Measurements from ENCODE around the gene TAF1D. TPM values are rescaled to one million over a fixed set of nuclear protein-coding genes. Genes with fewer than 3 reads are reported as not detected.
"Not testable (repeated sequence)": the region's sequence is repeated elsewhere in the genome, so short reads cannot be mapped to it uniquely, and the experiment has no call there.

TAF1D gene
- total RNA-seq, 1 donor from 2014 or later: 164 TPM

DNA sequence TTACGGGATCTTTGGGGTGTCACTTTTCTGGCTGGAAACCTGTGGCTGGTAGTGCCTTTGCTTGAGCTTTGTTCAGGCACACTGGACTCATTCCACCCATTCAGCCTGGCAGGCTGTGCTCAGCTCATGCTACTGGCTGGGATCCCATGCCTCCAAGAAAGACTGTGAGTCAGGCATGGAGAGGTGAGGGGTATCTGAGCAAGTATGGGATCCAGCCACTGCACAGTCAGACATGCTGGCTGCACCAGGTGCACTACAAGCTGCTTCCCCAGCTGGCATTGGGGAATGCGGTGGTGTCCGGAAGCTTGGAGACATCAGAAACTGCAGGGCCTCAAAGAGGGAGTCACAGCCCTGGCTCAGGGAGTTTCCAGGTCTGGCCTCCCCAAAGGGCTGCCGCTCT is 30.8 kb upstream of the TAF1D start:
- Histone ChIP-seq H3K27me3 (ENCODE audit: control insufficient read depth in 3 of 3, insufficient read depth in 3 of 3, low read length in 3 of 3) (no peaks in the 10 kb centered on the region), H3K4me3 (ENCODE audit: low read length in 3 of 3) (no peak overlapping the region), H3K4me1 (ENCODE audit: control insufficient read depth in 3 of 3, insufficient read depth in 3 of 3, low read length in 3 of 3) (no peaks in the 10 kb centered on the region), H3K9ac (ENCODE audit: low read depth in 1 of 3, low read length in 3 of 3) (no peak overlapping the region), H3K36me3 (ENCODE audit: control insufficient read depth in 3 of 3, insufficient read depth in 3 of 3, low read length in 3 of 3) (peaks cover 0 to 3% (median under 1%) of the 10 kb centered on the region in 3 donors), H3K9me3 (ENCODE audit: control insufficient read depth in 3 of 3, low read length in 3 of 3) (no peaks in the 10 kb centered on the region), H3K27ac (ENCODE audit: low read depth, low read length) (no peak overlapping the region)

DNA sequence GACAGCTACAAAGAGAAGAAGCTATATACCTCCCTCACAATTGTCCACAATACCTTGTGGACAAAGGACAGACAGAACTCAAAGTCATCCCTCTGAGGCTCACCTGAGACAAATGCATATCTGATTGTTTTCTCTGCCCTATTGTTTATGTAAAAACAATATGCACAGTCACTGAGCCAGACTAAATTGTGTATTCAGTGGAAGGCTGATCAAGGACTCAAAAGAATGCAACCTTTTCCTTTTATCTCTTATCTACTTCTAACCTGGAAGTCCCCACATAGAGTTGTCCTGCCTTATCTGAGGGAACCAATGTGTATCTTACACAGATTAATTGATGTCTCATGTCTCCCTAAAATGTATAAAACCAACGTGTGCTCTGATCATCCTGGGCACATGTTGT is 28.9 kb upstream of the TAF1D start:
- Histone ChIP-seq H3K27ac (ENCODE audit: low read depth, low read length) (no peak overlapping the region), H3K36me3 (ENCODE audit: control insufficient read depth in 3 of 3, insufficient read depth in 3 of 3, low read length in 3 of 3) (peaks cover 2 to 11% (median 5%) of the 10 kb centered on the region in 3 donors), H3K9me3 (ENCODE audit: control insufficient read depth in 3 of 3, low read length in 3 of 3) (no peaks in the 10 kb centered on the region), H3K27me3 (ENCODE audit: control insufficient read depth in 3 of 3, insufficient read depth in 3 of 3, low read length in 3 of 3) (no peaks in the 10 kb centered on the region), H3K4me1 (ENCODE audit: control insufficient read depth in 3 of 3, insufficient read depth in 3 of 3, low read length in 3 of 3) (no peaks in the 10 kb centered on the region), H3K9ac (ENCODE audit: low read depth in 1 of 3, low read length in 3 of 3) (no peak overlapping the region), H3K4me3 (ENCODE audit: low read length in 3 of 3) (no peak overlapping the region)

DNA sequence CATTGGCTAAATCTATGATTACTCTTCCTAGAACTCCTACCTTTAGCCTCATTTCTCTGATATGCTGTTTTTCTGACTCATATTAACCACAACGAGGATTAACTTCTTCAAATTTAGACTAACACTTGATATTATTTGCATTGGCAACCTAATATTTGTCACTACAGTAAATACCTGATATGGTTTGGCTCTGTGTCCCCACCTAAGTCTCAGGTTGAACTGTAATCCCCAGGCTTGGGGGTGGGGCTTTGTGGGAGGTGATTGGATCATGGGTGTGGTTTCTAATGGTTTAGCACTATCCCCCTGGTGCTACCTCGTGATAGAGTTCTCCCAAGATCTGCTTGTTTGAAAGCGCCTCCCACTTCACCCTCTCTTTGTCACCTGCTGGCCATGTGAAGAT is 25.7 kb upstream of the TAF1D start:
- H3K4me1 ChIP-seq (ENCODE audit: control insufficient read depth in 3 of 3, insufficient read depth in 3 of 3, low read length in 3 of 3): no peaks in the 10 kb centered on the region

DNA sequence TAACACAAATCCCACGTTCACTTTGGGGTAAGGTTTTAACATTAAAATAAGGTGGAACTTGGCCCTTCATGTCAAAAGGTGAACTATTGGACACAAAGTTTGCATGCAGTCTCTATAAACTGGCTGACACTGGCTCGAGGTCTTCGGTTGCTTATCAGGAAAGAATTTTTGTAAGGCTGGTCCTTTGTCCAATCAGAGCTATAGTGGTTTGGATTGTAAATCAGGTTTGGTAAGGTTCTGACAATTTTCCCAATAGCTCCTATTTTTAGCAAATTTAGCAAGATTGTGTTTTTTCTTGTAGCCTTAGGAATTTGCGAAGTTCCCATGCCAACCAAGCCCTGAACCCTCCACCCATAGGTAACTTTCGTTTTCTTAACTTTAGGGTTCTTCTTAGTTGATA is 25.2 kb upstream of the TAF1D start:
- H3K27me3 ChIP-seq (ENCODE audit: control insufficient read depth in 3 of 3, insufficient read depth in 3 of 3, low read length in 3 of 3): no peaks in the 10 kb centered on the region
- no peak overlapping the region for H3K27ac ChIP-seq (ENCODE audit: low read depth, low read length)
- peaks cover 15 to 33% (median 20%) of the 10 kb centered on the region in 3 donors for H3K36me3 ChIP-seq (ENCODE audit: control insufficient read depth in 3 of 3, insufficient read depth in 3 of 3, low read length in 3 of 3)
- H3K9ac ChIP-seq (ENCODE audit: low read depth in 1 of 3, low read length in 3 of 3): no peak overlapping the region
- H3K4me1 ChIP-seq (ENCODE audit: control insufficient read depth in 3 of 3, insufficient read depth in 3 of 3, low read length in 3 of 3): no peaks in the 10 kb centered on the region
- H3K4me3 ChIP-seq (ENCODE audit: low read length in 3 of 3): no peak overlapping the region
- no peaks in the 10 kb centered on the region for H3K9me3 ChIP-seq (ENCODE audit: control insufficient read depth in 3 of 3, low read length in 3 of 3)

More for the DNA sequence above, 25.7 kb upstream of the TAF1D start:
- Histone ChIP-seq H3K36me3 (ENCODE audit: control insufficient read depth in 3 of 3, insufficient read depth in 3 of 3, low read length in 3 of 3) (peaks cover 15 to 29% (median 20%) of the 10 kb centered on the region in 3 donors), H3K27me3 (ENCODE audit: control insufficient read depth in 3 of 3, insufficient read depth in 3 of 3, low read length in 3 of 3) (no peaks in the 10 kb centered on the region), H3K4me3 (ENCODE audit: low read length in 3 of 3) (no peak overlapping the region), H3K9ac (ENCODE audit: low read depth in 1 of 3, low read length in 3 of 3) (no peak overlapping the region), H3K9me3 (ENCODE audit: control insufficient read depth in 3 of 3, low read length in 3 of 3) (no peaks in the 10 kb centered on the region), H3K27ac (ENCODE audit: low read depth, low read length) (no peak overlapping the region)

DNA sequence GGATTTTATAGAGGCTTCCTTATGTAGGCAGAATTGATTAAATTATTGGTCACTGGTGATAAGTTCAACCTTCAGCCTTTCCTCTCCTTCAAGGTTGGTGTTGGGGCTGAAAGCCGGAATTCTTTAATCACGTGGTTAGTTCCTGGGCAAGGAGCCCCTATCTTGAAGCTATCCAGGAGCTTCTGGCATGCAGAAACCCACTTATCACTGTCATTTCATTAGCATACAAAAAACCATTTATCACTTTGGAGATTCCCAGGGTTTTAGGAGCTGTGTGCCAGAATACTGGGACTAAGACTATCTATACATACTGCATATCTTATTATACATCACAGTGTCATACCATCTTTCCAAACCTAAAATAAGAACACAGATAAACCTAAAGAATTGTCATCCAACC is 24.3 kb upstream of the TAF1D start:
- no peaks in the 10 kb centered on the region for H3K27me3 ChIP-seq (ENCODE audit: control insufficient read depth in 3 of 3, insufficient read depth in 3 of 3, low read length in 3 of 3)
- H3K36me3 ChIP-seq (ENCODE audit: control insufficient read depth in 3 of 3, insufficient read depth in 3 of 3, low read length in 3 of 3): peaks cover 22 to 42% (median 26%) of the 10 kb centered on the region in 3 donors

DNA sequence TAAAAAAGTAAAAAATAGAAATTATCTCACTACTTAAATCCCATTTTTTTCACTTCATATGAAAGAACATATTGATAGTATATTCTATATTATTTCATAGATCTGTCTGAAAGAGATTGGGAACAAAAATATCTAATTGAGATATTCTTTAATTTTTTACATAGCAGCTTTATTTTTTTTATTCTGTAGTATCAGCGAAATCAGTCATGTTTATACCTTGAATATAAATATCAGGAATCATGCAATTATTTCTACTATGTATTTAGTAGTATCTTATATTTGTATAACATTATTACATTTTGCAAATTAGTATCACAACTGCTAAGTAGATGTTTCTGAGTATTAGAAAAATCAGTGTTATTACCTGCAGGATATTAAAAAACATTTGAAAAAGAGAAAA is 20.6 kb upstream of the TAF1D start:
- Histone ChIP-seq H3K4me1 (ENCODE audit: control insufficient read depth in 3 of 3, insufficient read depth in 3 of 3, low read length in 3 of 3) (no peaks in the 10 kb centered on the region), H3K36me3 (ENCODE audit: control insufficient read depth in 3 of 3, insufficient read depth in 3 of 3, low read length in 3 of 3) (peaks cover 46 to 66% (median 50%) of the 10 kb centered on the region in 3 donors), H3K4me3 (ENCODE audit: low read length in 3 of 3) (no peak overlapping the region), H3K9ac (ENCODE audit: low read depth in 1 of 3, low read length in 3 of 3) (no peak overlapping the region), H3K27me3 (ENCODE audit: control insufficient read depth in 3 of 3, insufficient read depth in 3 of 3, low read length in 3 of 3) (no peaks in the 10 kb centered on the region), H3K27ac (ENCODE audit: low read depth, low read length) (no peak overlapping the region), H3K9me3 (ENCODE audit: control insufficient read depth in 3 of 3, low read length in 3 of 3) (no peaks in the 10 kb centered on the region)

More for the DNA sequence above, 24.3 kb upstream of the TAF1D start:
- Histone ChIP-seq H3K27ac (ENCODE audit: low read depth, low read length) (no peak overlapping the region), H3K4me1 (ENCODE audit: control insufficient read depth in 3 of 3, insufficient read depth in 3 of 3, low read length in 3 of 3) (no peaks in the 10 kb centered on the region), H3K9ac (ENCODE audit: low read depth in 1 of 3, low read length in 3 of 3) (no peak overlapping the region), H3K4me3 (ENCODE audit: low read length in 3 of 3) (no peak overlapping the region), H3K9me3 (ENCODE audit: control insufficient read depth in 3 of 3, low read length in 3 of 3) (no peaks in the 10 kb centered on the region)

DNA sequence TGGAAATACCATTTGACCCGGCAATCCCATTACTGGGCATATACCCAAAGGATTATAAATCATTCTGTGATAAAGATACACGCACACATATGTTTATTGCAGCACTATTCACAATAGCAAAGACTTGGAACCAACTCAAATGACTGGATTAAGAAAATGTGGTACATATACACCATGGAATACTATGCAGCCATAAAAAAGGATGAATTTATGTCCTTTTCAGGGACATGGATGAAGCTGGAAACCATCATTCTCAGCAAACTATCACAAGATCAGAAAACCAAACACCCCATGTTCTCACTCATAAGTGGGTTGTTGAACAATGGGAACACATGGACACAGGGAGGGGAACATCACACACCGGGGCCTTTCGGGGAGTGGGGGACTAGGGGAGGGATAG is 17.8 kb upstream of the TAF1D start:
- H3K4me1 ChIP-seq (ENCODE audit: control insufficient read depth in 3 of 3, insufficient read depth in 3 of 3, low read length in 3 of 3); H3K4me3 ChIP-seq (ENCODE audit: low read length in 3 of 3): not testable (repeated sequence)

DNA sequence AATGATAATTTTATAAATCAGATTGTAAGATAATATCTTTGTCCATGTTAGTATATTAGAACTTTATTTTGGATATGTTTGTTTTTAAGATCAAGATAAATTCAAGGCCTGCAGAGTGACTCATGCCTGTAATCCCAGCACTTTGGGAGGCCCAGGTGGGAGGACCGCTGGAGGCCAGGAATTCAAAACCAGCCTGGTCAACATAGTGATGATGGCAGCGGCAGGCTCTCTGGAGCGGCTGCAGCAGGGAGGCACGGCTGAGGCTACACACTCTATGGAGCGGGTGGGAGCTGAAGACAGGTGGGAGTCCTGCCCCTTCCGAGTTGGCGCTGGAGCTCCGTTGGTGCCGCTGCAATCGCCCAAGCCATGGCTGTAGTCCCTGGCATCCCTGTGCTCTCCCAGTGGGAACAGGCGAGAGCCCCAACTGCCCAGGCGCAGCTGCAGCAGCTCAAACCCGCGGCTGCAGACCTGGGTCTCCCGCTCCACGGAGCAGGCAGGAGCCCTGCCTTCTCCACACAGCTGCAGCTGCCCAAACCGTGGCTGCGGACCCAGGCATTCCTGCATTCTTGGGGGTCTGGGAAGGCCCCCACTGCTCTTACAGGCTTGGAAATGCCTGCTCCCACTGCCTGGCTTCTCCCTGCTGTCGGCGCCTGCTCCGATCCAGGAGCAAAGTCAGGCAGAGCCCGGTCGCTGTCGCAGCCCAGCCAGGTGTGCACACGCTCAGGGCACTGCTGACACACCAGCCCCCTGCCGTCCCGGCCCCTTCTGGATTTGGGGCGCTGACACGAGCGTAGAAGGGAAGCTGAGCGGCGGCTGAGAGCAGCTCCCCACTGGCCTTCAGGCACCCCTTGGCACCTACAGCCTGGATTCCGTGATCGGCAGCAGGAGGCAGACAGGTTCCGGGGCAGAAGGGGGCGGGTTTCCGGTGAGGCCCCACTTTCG is 16.9 kb upstream of the TAF1D start:
- H3K9ac ChIP-seq (ENCODE audit: low read depth in 1 of 3, low read length in 3 of 3): no peak overlapping the region
- peaks cover 47 to 80% (median 55%) of the 10 kb centered on the region in 3 donors for H3K36me3 ChIP-seq (ENCODE audit: control insufficient read depth in 3 of 3, insufficient read depth in 3 of 3, low read length in 3 of 3)
- H3K27me3 ChIP-seq (ENCODE audit: control insufficient read depth in 3 of 3, insufficient read depth in 3 of 3, low read length in 3 of 3): no peaks in the 10 kb centered on the region
- H3K27ac ChIP-seq (ENCODE audit: low read depth, low read length): no peak overlapping the region
- H3K9me3 ChIP-seq (ENCODE audit: control insufficient read depth in 3 of 3, low read length in 3 of 3): no peaks in the 10 kb centered on the region
- H3K4me3 ChIP-seq (ENCODE audit: low read length in 3 of 3): no peak overlapping the region
- no peaks in the 10 kb centered on the region for H3K4me1 ChIP-seq (ENCODE audit: control insufficient read depth in 3 of 3, insufficient read depth in 3 of 3, low read length in 3 of 3)

More for the DNA sequence above, 17.8 kb upstream of the TAF1D start:
- not testable (repeated sequence) for H3K27me3 ChIP-seq (ENCODE audit: control insufficient read depth in 3 of 3, insufficient read depth in 3 of 3, low read length in 3 of 3); H3K9me3 ChIP-seq (ENCODE audit: control insufficient read depth in 3 of 3, low read length in 3 of 3); H3K9ac ChIP-seq (ENCODE audit: low read depth in 1 of 3, low read length in 3 of 3); H3K27ac ChIP-seq (ENCODE audit: low read depth, low read length)
- H3K36me3 ChIP-seq (ENCODE audit: control insufficient read depth in 3 of 3, insufficient read depth in 3 of 3, low read length in 3 of 3): peaks cover 54 to 76% (median 59%) of the 10 kb centered on the region in 3 donors

DNA sequence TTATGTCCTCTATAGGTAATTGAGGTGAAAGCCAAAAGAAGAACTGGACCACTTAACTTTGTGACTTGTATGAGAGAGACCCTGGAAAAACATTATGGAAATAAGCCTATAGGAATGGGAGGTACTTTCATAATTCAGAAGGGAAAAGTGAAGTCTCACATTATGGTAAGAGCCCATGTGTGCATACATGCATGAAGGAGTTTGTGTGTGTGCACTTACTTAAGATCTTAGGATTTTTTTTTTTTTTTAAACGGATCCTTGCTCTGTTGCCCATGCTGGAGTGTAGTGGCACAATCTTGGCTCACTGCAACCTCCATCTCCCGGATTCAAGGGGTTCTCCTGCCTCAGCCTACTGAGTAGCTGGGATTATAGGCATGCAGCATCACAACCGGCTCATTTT is 16.0 kb upstream of the TAF1D start:
- Histone ChIP-seq H3K9me3 (ENCODE audit: control insufficient read depth in 3 of 3, low read length in 3 of 3) (no peaks in the 10 kb centered on the region), H3K27ac (ENCODE audit: low read depth, low read length) (no peak overlapping the region), H3K36me3 (ENCODE audit: control insufficient read depth in 3 of 3, insufficient read depth in 3 of 3, low read length in 3 of 3) (peaks cover 46 to 73% (median 53%) of the 10 kb centered on the region in 3 donors), H3K9ac (ENCODE audit: low read depth in 1 of 3, low read length in 3 of 3) (no peak overlapping the region), H3K27me3 (ENCODE audit: control insufficient read depth in 3 of 3, insufficient read depth in 3 of 3, low read length in 3 of 3) (no peaks in the 10 kb centered on the region), H3K4me3 (ENCODE audit: low read length in 3 of 3) (no peak overlapping the region), H3K4me1 (ENCODE audit: control insufficient read depth in 3 of 3, insufficient read depth in 3 of 3, low read length in 3 of 3) (no peaks in the 10 kb centered on the region)

DNA sequence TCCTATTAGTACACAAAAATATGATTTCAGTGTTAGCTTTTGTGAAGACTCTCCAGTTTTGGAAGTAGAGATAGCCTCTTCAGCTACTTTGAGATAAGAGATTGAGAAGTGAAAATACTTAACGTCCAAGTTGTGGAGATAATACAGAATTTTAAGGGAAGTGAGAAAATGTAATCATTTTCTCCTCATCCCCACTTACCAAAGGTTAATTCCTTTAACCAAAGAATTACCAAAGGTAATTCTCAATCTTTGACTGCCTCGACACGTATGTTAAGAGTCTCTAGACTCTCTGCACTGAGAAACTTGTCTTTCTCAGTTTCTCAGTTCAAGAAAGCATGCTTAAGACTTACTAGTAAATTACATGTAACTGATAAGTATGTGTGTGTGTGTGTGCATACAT is 15.5 kb upstream of the TAF1D start:
- no peak overlapping the region for H3K9ac ChIP-seq (ENCODE audit: low read depth in 1 of 3, low read length in 3 of 3)
- H3K27me3 ChIP-seq (ENCODE audit: control insufficient read depth in 3 of 3, insufficient read depth in 3 of 3, low read length in 3 of 3): no peaks in the 10 kb centered on the region
- no peaks in the 10 kb centered on the region for H3K4me1 ChIP-seq (ENCODE audit: control insufficient read depth in 3 of 3, insufficient read depth in 3 of 3, low read length in 3 of 3)
- H3K4me3 ChIP-seq (ENCODE audit: low read length in 3 of 3): no peak overlapping the region
- peaks cover 47 to 70% (median 56%) of the 10 kb centered on the region in 3 donors for H3K36me3 ChIP-seq (ENCODE audit: control insufficient read depth in 3 of 3, insufficient read depth in 3 of 3, low read length in 3 of 3)
- H3K27ac ChIP-seq (ENCODE audit: low read depth, low read length): no peak overlapping the region
- H3K9me3 ChIP-seq (ENCODE audit: control insufficient read depth in 3 of 3, low read length in 3 of 3): no peaks in the 10 kb centered on the region
